Osteoblast (primary cell): ENCODE data around the gene MMS19. TPM values are rescaled to one million over a fixed set of nuclear protein-coding genes. Genes with fewer than 3 reads are reported as not detected.
"Not testable (repeated sequence)": the region's sequence is repeated elsewhere in the genome, so short reads cannot be mapped to it uniquely, and the experiment has no call there.

ENCODE experiments used
- DNase-seq: peaks from one replicate; pipeline ENCODE4 v3.0.0; 2011; ENCODE audit warnings: low spot score, mixed read lengths; ENCODE audit not compliant: insufficient read length; ENCODE audit errors: missing footprints
- H2AFZ ChIP-seq: 2 replicates; pipeline ENCODE4 v1.6.0; 2011; ENCODE audit warnings: mild to moderate bottlenecking, low read length
- H3K27ac ChIP-seq: 2 replicates; pipeline ENCODE4 v1.5.1; 2011; ENCODE audit warnings: mild to moderate bottlenecking, low read depth, low read length, moderate library complexity
- H3K27me3 ChIP-seq: 2 replicates; pipeline ENCODE4 v1.6.0; 2012; ENCODE audit warnings: mild to moderate bottlenecking, control low read depth, inconsistent platforms, low read length, moderate library complexity; ENCODE audit not compliant: insufficient read depth
- H3K36me3 ChIP-seq: 2 replicates; pipeline ENCODE4 v1.5.1; 2011; ENCODE audit warnings: mild to moderate bottlenecking, low read length, control low read depth, moderate library complexity; ENCODE audit not compliant: insufficient read depth
- H3K4me1 ChIP-seq: 2 replicates; pipeline ENCODE4 v1.5.1; 2011; ENCODE audit warnings: mild to moderate bottlenecking, low read length, control low read depth, moderate library complexity; ENCODE audit not compliant: insufficient read depth
- H3K4me2 ChIP-seq: 2 replicates; pipeline ENCODE4 v1.6.0; 2011; ENCODE audit warnings: mild to moderate bottlenecking, low read length; ENCODE audit not compliant: insufficient read depth
- H3K4me3 ChIP-seq: fragments of 200-600 bp; sonication (generic); 3 replicates; pipeline ENCODE4 v1.5.1; 2012; ENCODE audit warnings: mild to moderate bottlenecking, low read length, inconsistent platforms; ENCODE audit not compliant: insufficient read depth
- H3K79me2 ChIP-seq: 2 replicates; pipeline ENCODE4 v1.6.0; 2012; ENCODE audit warnings: mild to moderate bottlenecking, low read length, control low read depth, inconsistent platforms; ENCODE audit not compliant: insufficient read depth
- H3K9me3 ChIP-seq: 2 replicates; pipeline ENCODE4 v1.5.1; 2011; ENCODE audit warnings: low read depth, low read length, control low read depth
- H4K20me1 ChIP-seq: 2 replicates; pipeline ENCODE4 v1.6.0; 2012; ENCODE audit warnings: mild to moderate bottlenecking, low read length, control low read depth; ENCODE audit not compliant: insufficient read depth
- total RNA-seq: library from RNA; depleted of rRNA; stranded (reverse); fragments of >200 nt; gene quantifications from 2 replicates; pipeline ENCODE4 v1.2.3, GENCODE V29; 2012
- TF ChIP-seq, protein P1 (sequence below): IDR thresholded peaks from 2 replicates; pipeline ENCODE4 v1.5.1; 2011; ENCODE audit warnings: mild to moderate bottlenecking, low read depth, low read length, moderate library complexity; ENCODE audit errors: extremely low read depth

The MMS19 gene
- total RNA-seq, 1 donor = 63.0 TPM

- peaks cover 26% of the 10 kb centered on the region for H3K36me3 ChIP-seq
- peaks cover 51% of the 10 kb centered on the region for H3K79me2 ChIP-seq
- no peaks in the 10 kb centered on the region for H3K27me3 ChIP-seq
- peaks cover 38% of the 10 kb centered on the region for H3K4me1 ChIP-seq
- H3K9me3 ChIP-seq = no peaks in the 10 kb centered on the region
- peaks cover 15% of the 10 kb centered on the region for H4K20me1 ChIP-seq
- H3K4me2 ChIP-seq = peak within 1 kb of the TSS; percentile 96
- H3K4me3 ChIP-seq = peak within 1 kb of the TSS; percentile 96
- peak within 1 kb of the TSS; percentile 68 for H3K27ac ChIP-seq
- DNase-seq = peak; percentile 100
- H2AFZ ChIP-seq = peak within 1 kb of the TSS; percentile 85
- TF ChIP-seq, protein P1, sequence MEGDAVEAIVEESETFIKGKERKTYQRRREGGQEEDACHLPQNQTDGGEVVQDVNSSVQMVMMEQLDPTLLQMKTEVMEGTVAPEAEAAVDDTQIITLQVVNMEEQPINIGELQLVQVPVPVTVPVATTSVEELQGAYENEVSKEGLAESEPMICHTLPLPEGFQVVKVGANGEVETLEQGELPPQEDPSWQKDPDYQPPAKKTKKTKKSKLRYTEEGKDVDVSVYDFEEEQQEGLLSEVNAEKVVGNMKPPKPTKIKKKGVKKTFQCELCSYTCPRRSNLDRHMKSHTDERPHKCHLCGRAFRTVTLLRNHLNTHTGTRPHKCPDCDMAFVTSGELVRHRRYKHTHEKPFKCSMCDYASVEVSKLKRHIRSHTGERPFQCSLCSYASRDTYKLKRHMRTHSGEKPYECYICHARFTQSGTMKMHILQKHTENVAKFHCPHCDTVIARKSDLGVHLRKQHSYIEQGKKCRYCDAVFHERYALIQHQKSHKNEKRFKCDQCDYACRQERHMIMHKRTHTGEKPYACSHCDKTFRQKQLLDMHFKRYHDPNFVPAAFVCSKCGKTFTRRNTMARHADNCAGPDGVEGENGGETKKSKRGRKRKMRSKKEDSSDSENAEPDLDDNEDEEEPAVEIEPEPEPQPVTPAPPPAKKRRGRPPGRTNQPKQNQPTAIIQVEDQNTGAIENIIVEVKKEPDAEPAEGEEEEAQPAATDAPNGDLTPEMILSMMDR = peak; percentile 60
Observed at GRCh38 chr10:97425964-97426775, 72.1 kb downstream of the MMS19 start, which contains the start of gene PGAM1. PGAM1 (plus strand) TSS chr10:97426191; CDS start chr10:97426308, 117 bp downstream.

DNA sequence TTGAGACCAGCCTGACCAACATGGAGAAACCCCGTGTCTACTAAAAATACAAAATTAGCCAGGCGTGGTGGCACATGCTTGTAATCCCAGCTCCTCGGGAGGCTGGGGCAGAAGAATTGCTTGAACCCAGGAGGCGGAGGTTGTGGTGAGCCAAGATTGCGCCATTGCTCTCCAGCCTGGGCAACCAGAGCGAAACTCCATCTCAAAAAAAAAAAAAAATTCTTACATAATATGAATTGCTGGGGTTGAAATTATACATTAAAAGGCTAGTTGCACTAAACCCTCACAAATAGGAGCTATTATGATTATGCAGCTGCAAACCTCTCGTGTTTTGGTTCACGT, 74.5 kb downstream of the MMS19 start:
- not testable (repeated sequence) for H3K4me2 ChIP-seq, H3K4me3 ChIP-seq, H3K9me3 ChIP-seq, DNase-seq, H3K36me3 ChIP-seq, H3K27me3 ChIP-seq, H2AFZ ChIP-seq
- Histone ChIP-seq H3K79me2 (peaks cover 29% of the 10 kb centered on the region), H4K20me1 (peaks cover 13% of the 10 kb centered on the region), H3K4me1 (peaks cover 39% of the 10 kb centered on the region), H3K27ac (peak overlapping the region; percentile 93)

DNA sequence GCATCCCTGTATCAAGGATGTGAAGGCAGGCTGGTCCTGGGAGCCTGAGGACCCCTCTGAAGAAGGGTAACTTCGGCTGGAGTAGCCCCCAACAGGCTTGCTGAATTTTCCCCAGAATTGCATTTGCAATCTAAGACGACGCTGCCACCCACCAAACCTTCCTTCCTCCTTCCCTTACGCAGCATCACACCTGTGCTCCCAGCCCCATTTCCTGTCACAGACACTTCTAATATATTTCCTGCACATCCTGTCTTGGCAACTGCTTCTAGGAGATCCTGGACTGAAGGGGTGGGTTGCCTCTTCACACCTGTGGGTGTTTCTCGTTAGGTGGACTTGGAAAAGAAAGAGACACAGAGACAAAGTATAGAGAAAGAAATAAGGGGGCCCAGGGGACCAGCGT, 81.7 kb downstream of the MMS19 start:
- Histone ChIP-seq H3K4me2 (no peak overlapping the region), H3K4me3 (no peak overlapping the region), H3K36me3 (peaks cover 7% of the 10 kb centered on the region), H3K79me2 (peaks cover 2% of the 10 kb centered on the region), H3K27me3 (no peaks in the 10 kb centered on the region), H3K9me3 (no peaks in the 10 kb centered on the region), H3K4me1 (peaks cover 6% of the 10 kb centered on the region), H4K20me1 (no peaks in the 10 kb centered on the region), H3K27ac (no peak overlapping the region), H2AFZ (no peak overlapping the region)
- no peak for DNase-seq
- TF ChIP-seq, protein P1 = no peak

DNA sequence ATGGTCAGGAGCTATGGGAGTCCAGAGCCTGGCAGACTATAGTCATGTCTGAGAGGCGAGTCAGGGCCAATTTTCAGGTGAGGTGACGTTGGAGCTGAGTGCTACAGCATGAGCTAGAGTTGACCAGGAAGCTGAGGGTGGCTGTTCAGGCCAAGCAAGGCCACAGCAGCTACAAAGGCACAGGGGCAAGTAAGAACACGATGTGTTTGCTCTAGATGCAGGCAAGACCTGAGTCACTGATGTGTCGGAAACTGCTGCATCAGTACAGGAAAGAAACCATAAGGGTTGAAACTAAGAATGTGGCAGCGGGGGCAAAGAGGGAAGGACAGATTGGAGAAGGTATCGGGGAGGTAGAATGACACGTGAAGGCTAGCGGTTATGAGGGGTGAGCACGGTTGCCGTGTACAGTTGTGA, 85.3 kb downstream of the MMS19 start:
- H3K36me3 ChIP-seq = peaks cover 3% of the 10 kb centered on the region
- DNase-seq = no peak

More for the DNA sequence above, 85.3 kb downstream of the MMS19 start:
- Histone ChIP-seq H3K27ac (no peak overlapping the region), H3K27me3 (no peaks in the 10 kb centered on the region), H4K20me1 (no peaks in the 10 kb centered on the region), H2AFZ (no peak overlapping the region), H3K4me3 (no peak overlapping the region), H3K79me2 (no peaks in the 10 kb centered on the region), H3K4me1 (peaks cover 9% of the 10 kb centered on the region), H3K4me2 (no peak overlapping the region), H3K9me3 (no peaks in the 10 kb centered on the region)
- TF ChIP-seq, protein P1 = no peak
